NCI-H748 (cell line): ENCODE data around the gene PPIG.
"Not testable (repeated sequence)": the region's sequence is repeated elsewhere in the genome, so short reads cannot be mapped to it uniquely, and the experiment has no call there.

Experiments used
- DNase-seq: peaks from one replicate; lab custom pipeline; 2025; ENCODE audit not compliant: unreplicated experiment; lab: John Stamatoyannopoulos, UW

The PPIG gene

DNA sequence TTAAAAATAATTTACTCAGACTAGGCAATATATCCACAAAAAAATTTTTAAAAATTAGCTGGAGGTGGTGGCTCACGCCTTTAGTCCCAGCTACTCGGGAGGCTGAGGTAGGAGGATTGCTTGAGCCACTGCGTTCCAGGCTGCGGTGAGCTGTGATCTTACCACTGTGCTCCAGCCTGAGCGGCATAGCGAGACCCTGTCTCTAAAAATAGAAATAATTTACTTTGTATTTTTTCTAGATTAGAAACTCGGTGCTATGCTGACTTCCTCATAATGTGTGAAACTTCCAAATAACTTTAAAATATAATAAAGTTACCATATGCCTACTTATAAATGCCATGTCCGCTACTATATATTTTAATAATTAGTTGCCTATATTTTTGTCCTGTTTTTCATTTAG is 6.7 kb downstream of the PPIG start:
- no peak for DNase-seq

DNA sequence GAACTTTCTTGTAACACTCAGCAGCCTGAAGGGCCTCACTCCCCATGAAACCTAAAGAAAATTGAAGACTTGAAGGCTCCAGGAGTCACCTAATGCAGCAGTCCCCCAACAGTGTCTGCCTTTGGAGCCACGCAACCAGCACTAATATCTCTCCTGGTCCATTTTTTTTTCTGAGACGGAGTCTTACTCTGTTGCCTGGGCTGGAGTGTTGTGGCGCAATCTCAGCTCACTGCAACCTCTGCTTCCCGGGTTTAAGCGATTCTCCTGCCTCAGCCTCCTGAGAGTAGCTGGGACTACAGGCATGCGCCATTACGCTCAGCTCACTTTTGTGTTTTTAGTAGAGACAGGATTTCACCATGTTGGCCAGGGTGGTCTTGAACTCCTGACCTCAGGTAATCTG is 12.4 kb downstream of the PPIG start:
- not testable (repeated sequence) for DNase-seq

- DNase-seq: no peak
Measured at GRCh38 chr2:169598982-169599381, 14.8 kb downstream of the PPIG start.

- DNase-seq: no peak
Measured at GRCh38 chr2:169599568-169599967, 15.4 kb downstream of the PPIG start.

DNA sequence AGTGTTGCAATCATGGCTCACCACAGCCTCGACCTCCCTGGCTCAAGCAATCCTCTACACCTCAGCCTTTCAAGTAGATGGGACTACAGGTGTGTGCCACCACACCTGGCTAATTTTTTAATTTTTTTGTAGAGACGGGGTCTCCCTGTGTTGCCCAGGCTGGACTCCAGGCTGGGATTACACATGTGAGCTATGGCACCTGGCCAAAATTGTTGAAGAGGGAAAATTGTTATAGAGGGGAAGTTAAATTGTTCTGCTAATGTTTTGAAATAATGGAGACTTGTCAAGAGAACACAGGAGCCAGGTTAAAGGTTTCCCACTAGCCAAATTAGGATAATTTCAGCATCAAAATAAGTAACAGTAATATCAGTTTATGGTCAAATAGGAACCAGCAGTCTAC is 25.1 kb downstream of the PPIG start:
- peak; percentile 9 for DNase-seq

DNA sequence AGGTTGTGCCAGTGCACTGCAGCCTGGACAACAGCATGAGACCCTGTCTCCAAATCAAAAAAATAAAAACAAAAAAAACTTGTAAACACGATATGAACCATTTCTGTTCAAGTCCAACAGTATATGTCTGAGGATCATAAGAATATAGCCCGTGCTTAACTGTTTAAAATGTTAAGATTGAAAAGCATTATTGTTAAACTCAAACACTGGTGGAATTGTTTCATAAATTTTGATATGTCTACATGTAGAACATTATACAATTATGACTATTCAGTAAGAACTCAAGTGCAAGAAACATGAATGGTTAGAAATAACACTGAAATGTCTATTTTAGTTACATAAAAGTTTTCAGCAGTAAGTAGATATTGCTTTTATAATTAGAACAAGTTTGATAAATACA is 29.7 kb downstream of the PPIG start:
- DNase-seq: no peak

- DNase-seq: not testable (repeated sequence)
Measured at GRCh38 chr2:169615982-169616381, 31.8 kb downstream of the PPIG start.

- DNase-seq: no peak
Measured at GRCh38 chr2:169619946-169620345, 35.8 kb downstream of the PPIG start.

- DNase-seq: no peak
Measured at GRCh38 chr2:169620509-169620908, 36.4 kb downstream of the PPIG start.

GRCh38 chr2:169623235-169623634 is 39.1 kb downstream of the PPIG start:
- no peak for DNase-seq

- DNase-seq: no peak
Measured at GRCh38 chr2:169625781-169626180, 41.6 kb downstream of the PPIG start.

- no peak for DNase-seq
Measured at GRCh38 chr2:169636440-169637097, 52.4 kb downstream of the PPIG start.

DNA sequence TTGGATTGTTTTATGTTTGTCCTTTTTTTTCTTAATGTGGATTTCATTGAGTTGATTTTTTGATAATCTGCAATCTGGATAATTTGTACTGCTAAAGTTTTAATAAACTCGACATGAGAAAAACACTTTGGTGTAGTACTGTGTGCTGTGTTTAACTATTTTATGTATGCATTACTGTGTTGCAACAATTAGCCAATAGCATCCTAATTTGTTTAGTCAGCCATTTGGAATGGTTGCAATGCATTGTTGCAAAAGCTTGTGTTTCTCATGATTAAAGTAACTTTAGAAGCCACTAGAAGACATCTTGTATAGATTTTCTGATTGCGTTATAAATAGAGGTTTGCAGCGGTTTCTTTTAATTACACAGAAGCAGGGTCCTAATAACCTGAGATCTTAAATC is 53.5 kb downstream of the PPIG start:
- no peak for DNase-seq

DNA sequence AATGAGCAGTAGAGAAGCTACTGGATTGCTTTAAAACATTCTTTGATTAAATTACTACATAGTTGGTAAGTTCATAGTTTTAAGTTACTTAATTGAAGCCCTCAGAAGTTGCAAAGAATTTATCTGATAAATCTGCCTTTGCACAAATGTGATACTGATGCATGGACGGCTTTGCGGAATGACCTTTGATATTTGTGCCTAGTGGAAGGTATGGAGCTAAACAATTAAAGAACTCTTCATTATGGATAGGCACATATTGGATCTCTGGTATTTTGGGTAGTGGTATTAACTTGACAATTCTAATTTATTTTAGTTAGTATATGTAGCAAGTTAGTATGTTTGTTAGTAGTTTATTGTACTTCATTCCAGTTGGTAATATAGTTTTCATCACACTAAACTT is 56.0 kb downstream of the PPIG start:
- DNase-seq: no peak

- DNase-seq: no peak
Measured at GRCh38 chr2:169641464-169641863, 57.3 kb downstream of the PPIG start.

- no peak for DNase-seq
Measured at GRCh38 chr2:169644173-169644572, 60.0 kb downstream of the PPIG start.

DNA sequence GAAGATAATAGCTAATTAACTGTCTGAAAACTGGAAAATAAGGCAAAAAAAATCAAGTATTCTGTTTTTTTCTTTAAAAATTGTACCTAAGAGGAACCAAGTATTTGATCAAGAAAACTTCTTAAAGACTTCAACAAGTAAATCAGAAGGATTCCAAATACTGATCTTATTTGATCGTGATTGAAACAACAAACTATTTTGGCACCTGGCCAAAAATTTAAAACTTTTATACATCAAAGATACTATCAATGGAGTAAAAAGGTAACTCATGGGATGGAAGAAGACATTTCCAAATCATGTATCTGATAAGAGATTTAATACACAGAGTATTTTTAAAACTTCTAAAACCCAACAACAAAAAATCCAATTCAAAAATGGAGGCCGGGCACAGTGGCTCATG is 63.3 kb downstream of the PPIG start:
- no peak for DNase-seq

DNA sequence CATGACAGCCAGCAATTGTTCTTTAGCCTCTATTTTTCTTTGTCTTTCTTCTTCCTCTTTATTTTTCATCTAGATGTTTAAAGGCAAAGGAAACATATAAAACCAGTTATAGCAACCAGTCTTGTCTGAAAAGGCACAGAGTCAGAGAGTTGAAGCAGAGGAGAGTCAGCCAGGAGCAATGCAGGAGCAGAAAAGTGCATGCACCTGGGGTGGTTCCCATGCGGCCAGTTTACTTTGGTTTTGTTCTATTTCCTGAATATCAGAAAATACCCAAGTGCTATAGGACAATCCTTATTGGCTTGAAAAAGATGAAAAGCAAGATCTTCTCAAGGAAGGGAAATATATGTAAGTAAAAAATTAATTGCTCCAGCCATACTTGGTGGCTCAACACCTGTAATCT is 65.1 kb downstream of the PPIG start:
- no peak for DNase-seq

- no peak for DNase-seq
Measured at GRCh38 chr2:169653636-169654035, 69.5 kb downstream of the PPIG start.

DNA sequence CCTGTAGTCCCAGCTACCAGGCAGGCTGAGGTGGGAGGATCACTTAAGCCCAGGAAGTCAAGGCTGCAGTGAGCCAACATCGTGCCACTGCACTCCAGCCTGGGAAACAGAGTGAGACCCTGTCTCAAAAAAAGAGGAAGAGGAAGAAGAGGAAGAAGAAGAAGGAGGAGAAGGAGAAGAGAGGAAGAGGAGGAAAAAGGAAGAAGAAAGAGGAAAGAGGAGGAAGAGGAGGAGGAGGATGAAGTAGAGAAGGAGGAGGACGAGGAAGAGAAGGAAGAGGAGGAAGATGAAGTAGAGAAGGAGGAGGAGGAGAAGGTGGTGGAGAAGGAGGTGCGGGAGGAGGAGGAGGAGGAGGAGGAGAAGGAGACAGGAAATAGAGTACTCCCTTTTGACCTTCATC is 72.0 kb downstream of the PPIG start:
- DNase-seq: no peak

DNA sequence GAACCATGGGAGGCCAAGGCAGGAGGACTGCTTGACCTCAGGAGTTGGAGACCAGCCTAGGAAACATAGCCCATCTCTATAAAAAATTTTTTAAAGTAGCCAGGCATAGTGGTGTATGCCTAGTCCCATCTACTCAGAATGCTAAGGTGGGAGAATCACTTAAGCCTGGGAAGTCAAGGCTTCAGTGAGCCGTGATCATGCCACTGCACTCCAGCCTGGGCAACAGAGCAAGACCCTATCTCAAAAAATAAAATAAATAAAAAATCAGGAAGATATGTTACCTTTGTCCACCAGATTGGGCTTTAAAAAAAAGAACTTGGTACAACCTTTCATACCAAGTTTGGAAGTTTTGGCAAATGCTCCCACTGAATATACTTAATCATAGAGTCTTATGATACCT is 74.7 kb downstream of the PPIG start:
- no peak for DNase-seq

- DNase-seq: no peak
Measured at GRCh38 chr2:169659320-169659719, 75.2 kb downstream of the PPIG start.

DNA sequence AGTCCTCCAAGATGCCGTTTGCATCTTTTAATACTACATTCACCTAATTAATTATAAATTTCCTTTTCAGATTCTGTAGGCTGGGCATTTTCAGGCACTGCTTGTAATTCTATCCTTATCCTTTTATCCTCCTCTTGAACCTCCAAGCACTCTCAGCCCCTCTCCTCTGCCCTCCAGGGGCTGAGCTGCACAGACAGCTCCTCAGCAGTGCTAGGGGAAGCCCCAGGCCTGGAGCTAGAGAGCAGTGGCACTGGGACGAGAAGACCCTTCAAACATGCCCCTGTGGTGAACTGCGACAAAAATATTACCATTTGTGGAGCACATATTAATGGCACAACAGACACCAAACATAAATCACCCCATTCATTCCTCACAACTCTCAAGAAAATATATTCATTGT is 77.1 kb downstream of the PPIG start:
- no peak for DNase-seq

DNA sequence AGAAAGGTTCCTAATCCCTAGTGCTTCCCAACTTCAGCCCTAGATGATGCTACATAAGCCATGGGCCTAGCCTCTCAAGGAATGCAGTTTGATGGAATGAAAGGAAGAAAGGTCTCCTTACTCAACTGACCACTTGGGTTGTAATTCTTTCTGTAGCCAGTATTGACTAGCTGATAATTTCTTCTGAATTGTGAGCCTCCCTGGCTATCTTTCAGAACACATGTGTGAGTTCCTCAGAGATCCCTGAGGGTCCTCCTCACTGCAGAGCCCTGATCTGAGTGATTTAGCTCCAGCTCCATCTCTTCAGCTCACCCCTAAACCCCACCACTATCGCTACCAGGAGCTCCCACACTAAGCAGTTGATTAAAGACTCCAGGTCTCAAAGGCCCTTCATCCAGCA is 78.6 kb downstream of the PPIG start:
- no peak for DNase-seq
